ENCODE results near the gene SPATA31C2. TPM values are rescaled to one million over a fixed set of nuclear protein-coding genes. Genes with fewer than 3 reads are reported as not detected.

The SPATA31C2 gene
- total and polyA plus RNA-seq, 2 of the 13 experiments (the other 11 are each of a cell fraction or from before 2014, with no cell fraction given): not detected

DNA sequence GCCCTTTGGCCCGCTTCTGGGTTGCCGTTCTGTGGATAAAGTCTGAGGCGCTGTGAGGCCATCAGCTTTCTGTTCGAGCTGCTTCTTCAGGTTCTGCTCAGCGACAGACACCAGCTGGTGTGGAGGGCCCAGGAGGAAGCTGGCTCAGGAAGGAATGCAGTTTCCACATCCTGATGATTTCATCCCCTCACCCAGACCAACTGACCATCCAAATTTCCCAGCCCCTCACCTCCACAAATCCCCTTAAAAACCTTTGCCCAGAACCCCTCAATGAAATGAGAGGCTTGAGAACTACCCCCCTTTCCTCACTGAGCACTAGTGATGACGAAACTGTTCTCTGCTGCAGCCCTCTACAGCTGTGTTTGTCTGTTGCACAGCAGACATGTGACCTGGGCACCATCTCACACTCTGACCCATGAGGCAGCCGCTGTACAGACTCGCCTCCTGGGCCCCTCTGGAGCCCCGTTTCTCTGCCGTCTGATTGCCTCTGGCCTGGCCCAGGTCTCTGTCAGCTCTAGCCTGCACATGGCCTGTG is 45.4 kb downstream of the SPATA31C2 start:
- TF ChIP-seq CEBPB (IDR thresholded peaks at IDR 0.05; ENCODE audit: borderline replicate concordance, low read depth, low read length) (peak; percentile 48; the same call in 1 of the 2 replicates), NR2F6 (IDR thresholded peaks at IDR 0.05) (no peak), NR2F6 (CRISPR knock-in tag; IDR thresholded peaks at IDR 0.05) (no peak), FOXA1 (IDR thresholded peaks at IDR 0.05) (no peak), FOXA1 (CRISPR knock-in tag; IDR thresholded peaks at IDR 0.05) (peak; percentile 5; the same call in 1 of the 2 replicates)
- TF ChIP-seq, protein P1, sequence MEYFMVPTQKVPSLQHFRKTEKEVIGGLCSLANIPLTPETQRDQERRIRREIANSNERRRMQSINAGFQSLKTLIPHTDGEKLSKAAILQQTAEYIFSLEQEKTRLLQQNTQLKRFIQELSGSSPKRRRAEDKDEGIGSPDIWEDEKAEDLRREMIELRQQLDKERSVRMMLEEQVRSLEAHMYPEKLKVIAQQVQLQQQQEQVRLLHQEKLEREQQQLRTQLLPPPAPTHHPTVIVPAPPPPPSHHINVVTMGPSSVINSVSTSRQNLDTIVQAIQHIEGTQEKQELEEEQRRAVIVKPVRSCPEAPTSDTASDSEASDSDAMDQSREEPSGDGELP (IDR thresholded peaks at IDR 0.05; ENCODE audit: borderline replicate concordance, low read depth): peak; percentile 67; the same call in 1 of the 2 replicates
- Histone ChIP-seq H3K27me3 (ENCODE audit: control insufficient read depth in 1 of 2, insufficient read depth in 2 of 2, low read length in 2 of 2) (no peaks in the 10 kb centered on the region), H3K9me3 (ENCODE audit: low read length) (no peaks in the 10 kb centered on the region), H3K79me2 (ENCODE audit: insufficient read depth, low read length) (no peaks in the 10 kb centered on the region), H3K27ac (ENCODE audit: extremely low read length, insufficient read depth, low read length) (no peak overlapping the region), H3K4me3 (replicated peaks in 1 of 3; ENCODE audit: insufficient read depth in 1 of 3, low read depth in 2 of 3, low read length in 3 of 3) (no peak overlapping the region), H3K4me1 (ENCODE audit: insufficient read depth, low read length) (no peaks in the 10 kb centered on the region), H4K20me1 (ENCODE audit: insufficient read depth, low read length) (no peaks in the 10 kb centered on the region), H3K36me3 (replicated peaks in 1 of 2; ENCODE audit: control insufficient read depth in 1 of 2, insufficient read depth in 2 of 2, low read length in 2 of 2) (no peaks in the 10 kb centered on the region), H2AFZ (ENCODE audit: low read length) (no peak overlapping the region), H3K9ac (ENCODE audit: insufficient read depth, low read depth, low read length) (no peak overlapping the region), H3K4me2 (ENCODE audit: low read depth, low read length) (no peak overlapping the region)
- WGBS (ENCODE audit: low lambda C conversion rate): 18% methylated on average over 8 of the region's 10 CpGs
- no TSS peak for BruUV-seq (replicated peaks)
- ChIA-PET POLR2A (no interaction called here), CTCF (ENCODE audit: low intra/inter-chr PET ratio, low total read pairs) (no interaction called here)
- ATAC-seq: peak; percentile 83
- DNase-seq (ENCODE audit: low spot score): no peak
- in situ Hi-C loops (cut with HindIII; ENCODE audit: extremely low pct_ligation_motif_present, low pct_unique_long_range_greater_than_20kb) (no loop called here), intact Hi-C loops (cut with micrococcal nuclease; ENCODE audit: unreplicated experiment) (no loop called here)
- FAIRE-seq: no peak

DNA sequence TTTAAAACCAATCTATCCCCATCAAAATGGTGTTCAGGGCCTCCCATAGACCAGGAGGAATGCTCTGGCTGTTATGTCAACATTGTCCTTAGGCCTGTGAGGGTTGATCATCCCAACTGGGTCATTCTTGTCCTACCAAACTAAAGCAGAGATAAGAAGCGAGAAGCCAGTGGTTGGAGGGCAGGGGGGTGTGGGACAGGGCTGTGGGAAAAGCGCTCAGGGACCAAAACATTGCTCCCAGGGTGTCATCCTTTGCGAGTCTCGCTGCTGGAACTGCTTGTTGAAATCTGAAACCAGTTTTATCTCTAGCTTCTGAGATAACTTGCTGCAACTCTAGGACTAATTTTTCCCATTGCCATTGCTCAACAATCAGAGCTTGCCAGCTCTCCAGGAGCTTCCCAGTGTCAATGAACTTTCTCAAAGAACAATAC is 48.1 kb downstream of the SPATA31C2 start:
- Histone ChIP-seq H2AFZ (ENCODE audit: low read length) (no peak overlapping the region), H3K9ac (ENCODE audit: insufficient read depth, low read depth, low read length) (no peak overlapping the region), H3K4me3 (replicated peaks in 1 of 3; ENCODE audit: insufficient read depth in 1 of 3, low read depth in 2 of 3, low read length in 3 of 3) (no peak overlapping the region), H3K4me1 (ENCODE audit: insufficient read depth, low read length) (no peaks in the 10 kb centered on the region), H4K20me1 (ENCODE audit: insufficient read depth, low read length) (no peaks in the 10 kb centered on the region), H3K36me3 (replicated peaks in 1 of 2; ENCODE audit: control insufficient read depth in 1 of 2, insufficient read depth in 2 of 2, low read length in 2 of 2) (no peaks in the 10 kb centered on the region), H3K4me2 (ENCODE audit: low read depth, low read length) (no peak overlapping the region), H3K27me3 (ENCODE audit: control insufficient read depth in 1 of 2, insufficient read depth in 2 of 2, low read length in 2 of 2) (0 out of 5 replicates have a peak, but pooled peaks cover 0 to 3% of the 10 kb centered on the region in 2 experiments), H3K9me3 (ENCODE audit: low read length) (no peaks in the 10 kb centered on the region), H3K27ac (ENCODE audit: extremely low read length, insufficient read depth, low read length) (no peak overlapping the region), H3K79me2 (ENCODE audit: insufficient read depth, low read length) (no peaks in the 10 kb centered on the region)
- FAIRE-seq: no peak
- DNase-seq (ENCODE audit: low spot score): no peak
- ATAC-seq: no peak
- ChIA-PET CTCF (ENCODE audit: low intra/inter-chr PET ratio, low total read pairs) (no interaction called here), POLR2A (no interaction called here)
- 4% methylated on average over 4 of the region's 4 CpGs for whole genome bisulfite sequencing (ENCODE audit: low lambda C conversion rate)
- BruUV-seq (replicated peaks): no TSS peak
- in situ Hi-C loops (cut with HindIII; ENCODE audit: extremely low pct_ligation_motif_present, low pct_unique_long_range_greater_than_20kb): no loop called here
- intact Hi-C loops (cut with micrococcal nuclease; ENCODE audit: unreplicated experiment): no loop called here
- TF ChIP-seq, protein P2, sequence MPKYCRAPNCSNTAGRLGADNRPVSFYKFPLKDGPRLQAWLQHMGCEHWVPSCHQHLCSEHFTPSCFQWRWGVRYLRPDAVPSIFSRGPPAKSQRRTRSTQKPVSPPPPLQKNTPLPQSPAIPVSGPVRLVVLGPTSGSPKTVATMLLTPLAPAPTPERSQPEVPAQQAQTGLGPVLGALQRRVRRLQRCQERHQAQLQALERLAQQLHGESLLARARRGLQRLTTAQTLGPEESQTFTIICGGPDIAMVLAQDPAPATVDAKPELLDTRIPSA (CRISPR knock-in tag; IDR thresholded peaks at IDR 0.05; ENCODE audit: borderline replicate concordance): no peak
- TF ChIP-seq BCL6 (CRISPR knock-in tag; IDR thresholded peaks at IDR 0.05) (peak; percentile 52; the same call in 1 of the 2 replicates), ZNF878 (CRISPR knock-in tag; IDR thresholded peaks at IDR 0.05) (no peak), ETV5 (CRISPR knock-in tag; IDR thresholded peaks at IDR 0.05; ENCODE audit: borderline replicate concordance) (no peak), PLRG1 (conservative IDR thresholded peaks at IDR 0.05) (no peak), ZNF326 (CRISPR knock-in tag; IDR thresholded peaks at IDR 0.05; ENCODE audit: borderline replicate concordance) (no peak), ZNF569 (CRISPR knock-in tag; IDR thresholded peaks at IDR 0.05; ENCODE audit: borderline replicate concordance) (no peak), NCOA1 (CRISPR knock-in tag; IDR thresholded peaks at IDR 0.05) (no peak)
- TF ChIP-seq, protein P3, sequence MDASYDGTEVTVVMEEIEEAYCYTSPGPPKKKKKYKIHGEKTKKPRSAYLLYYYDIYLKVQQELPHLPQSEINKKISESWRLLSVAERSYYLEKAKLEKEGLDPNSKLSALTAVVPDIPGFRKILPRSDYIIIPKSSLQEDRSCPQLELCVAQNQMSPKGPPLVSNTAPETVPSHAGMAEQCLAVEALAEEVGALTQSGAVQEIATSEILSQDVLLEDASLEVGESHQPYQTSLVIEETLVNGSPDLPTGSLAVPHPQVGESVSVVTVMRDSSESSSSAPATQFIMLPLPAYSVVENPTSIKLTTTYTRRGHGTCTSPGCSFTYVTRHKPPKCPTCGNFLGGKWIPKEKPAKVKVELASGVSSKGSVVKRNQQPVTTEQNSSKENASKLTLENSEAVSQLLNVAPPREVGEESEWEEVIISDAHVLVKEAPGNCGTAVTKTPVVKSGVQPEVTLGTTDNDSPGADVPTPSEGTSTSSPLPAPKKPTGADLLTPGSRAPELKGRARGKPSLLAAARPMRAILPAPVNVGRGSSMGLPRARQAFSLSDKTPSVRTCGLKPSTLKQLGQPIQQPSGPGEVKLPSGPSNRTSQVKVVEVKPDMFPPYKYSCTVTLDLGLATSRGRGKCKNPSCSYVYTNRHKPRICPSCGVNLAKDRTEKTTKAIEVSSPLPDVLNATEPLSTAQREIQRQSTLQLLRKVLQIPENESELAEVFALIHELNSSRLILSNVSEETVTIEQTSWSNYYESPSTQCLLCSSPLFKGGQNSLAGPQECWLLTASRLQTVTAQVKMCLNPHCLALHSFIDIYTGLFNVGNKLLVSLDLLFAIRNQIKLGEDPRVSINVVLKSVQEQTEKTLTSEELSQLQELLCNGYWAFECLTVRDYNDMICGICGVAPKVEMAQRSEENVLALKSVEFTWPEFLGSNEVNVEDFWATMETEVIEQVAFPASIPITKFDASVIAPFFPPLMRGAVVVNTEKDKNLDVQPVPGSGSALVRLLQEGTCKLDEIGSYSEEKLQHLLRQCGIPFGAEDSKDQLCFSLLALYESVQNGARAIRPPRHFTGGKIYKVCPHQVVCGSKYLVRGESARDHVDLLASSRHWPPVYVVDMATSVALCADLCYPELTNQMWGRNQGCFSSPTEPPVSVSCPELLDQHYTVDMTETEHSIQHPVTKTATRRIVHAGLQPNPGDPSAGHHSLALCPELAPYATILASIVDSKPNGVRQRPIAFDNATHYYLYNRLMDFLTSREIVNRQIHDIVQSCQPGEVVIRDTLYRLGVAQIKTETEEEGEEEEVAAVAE (CRISPR knock-in tag; IDR thresholded peaks at IDR 0.05; ENCODE audit: borderline replicate concordance): no peak

All from HepG2 (cell line).